NCI-H2196 (cell line): ENCODE measurements around the gene COL11A1.
"Not testable (repeated sequence)": the region's sequence is repeated elsewhere in the genome, so short reads cannot be mapped to it uniquely, and the experiment has no call there.

Source experiments
- DNase-seq: peaks from one replicate; lab custom pipeline; 2025; ENCODE audit not compliant: unreplicated experiment; lab: John Stamatoyannopoulos, UW

Gene COL11A1

DNA sequence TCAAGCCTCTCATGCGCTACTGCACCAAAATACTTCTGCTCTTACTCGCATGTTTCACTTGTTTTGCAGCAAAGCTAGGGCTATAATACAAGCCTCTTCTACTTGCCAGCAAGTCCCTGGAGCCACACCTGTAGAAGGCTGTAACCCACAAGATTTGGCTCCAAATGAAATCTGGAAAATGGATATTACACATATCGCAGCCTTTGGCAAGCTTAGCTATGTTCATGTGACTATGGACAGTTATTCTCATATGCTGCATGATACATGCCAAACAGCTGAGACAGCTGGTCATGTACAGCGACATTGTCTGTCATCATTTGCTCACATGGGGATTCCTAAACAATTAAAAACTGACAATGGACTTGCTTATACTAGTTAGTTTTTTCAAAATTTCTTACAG lies 270.3 kb downstream of the COL11A1 start:
- no peak for DNase-seq

DNA sequence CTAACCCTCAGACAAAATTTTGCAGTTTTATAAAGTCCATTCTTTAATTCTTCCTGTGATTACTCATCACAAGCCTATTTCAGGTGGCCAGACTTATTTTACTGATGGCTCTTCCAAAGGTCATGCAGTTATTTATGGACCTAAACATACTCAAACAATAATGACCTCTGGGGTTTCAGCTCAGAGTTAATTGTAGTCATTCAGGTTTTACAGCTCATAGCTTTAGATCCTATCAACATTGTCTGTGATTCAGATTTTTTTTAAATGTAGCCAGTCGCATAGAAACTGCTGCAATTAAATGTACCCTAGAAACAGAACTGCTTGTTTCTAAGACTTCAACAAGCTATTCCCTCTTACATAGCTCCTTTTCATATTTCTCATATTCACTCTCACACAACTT lies 270.8 kb downstream of the COL11A1 start:
- DNase-seq: no peak

DNA sequence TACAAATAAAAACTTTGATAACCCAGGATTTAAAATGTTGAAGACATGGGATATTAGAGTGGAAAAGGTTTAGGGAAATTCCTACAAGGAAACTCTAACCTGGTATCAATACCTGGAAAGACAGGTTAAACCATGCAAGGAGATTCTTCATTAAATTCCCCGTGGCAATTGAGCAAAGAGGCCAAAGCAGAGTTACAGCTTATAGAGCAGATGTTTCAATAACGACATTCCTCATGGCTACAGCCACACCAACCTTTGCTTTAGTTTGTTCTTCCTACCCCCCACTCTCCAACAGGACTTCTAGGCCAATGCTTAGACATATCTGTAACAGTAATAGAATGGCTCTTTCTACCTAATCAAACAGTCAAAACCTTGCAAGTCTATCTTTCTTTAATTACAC lies 271.3 kb downstream of the COL11A1 start:
- DNase-seq: no peak

DNA sequence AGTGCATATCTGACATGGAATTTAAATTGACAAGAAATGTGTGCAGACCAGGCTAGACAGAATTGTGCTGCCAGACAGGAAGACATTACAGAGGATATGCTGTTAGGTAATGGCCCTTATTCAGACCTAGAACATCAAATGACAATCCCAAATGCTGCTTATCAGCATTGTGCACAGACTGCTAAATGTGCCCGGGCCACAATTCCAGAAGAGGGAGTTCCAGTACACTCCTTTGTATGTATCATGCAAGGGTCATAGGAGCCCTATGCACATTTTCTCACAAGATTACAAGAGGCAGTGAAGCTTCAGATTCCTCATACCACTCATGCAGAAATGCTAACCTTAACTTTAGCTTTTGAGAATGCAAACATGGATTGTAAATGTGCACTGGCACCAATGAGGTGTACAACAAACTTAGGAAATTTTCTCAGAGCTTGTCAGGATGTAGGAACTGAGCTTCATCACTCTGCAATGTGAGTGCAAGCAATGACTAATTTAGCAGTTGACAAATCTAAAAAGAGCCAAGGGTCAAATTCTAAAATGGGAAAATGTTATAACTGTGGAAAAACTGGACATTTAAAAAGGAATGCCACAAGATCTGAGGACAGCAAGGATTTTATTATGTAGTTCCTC lies 273.5 kb downstream of the COL11A1 start:
- no peak for DNase-seq

DNA sequence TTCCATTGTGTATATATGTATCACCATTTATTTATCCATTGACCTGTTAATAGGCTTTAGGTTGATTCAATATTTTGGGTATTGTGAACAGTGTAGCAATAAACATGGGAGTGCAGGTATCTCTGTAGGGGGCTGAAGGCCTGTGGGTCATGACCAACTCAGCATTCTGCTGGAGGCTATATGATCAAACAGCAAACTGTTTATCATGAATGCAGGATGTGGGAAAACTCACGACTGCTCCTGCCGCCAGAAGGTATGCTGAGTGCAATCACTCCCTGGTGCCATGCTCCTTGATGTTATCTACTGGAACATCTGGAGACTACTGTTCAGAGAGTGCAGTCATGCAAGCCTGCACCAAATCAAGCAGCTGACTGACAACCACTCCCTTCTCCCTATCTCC lies 275.2 kb downstream of the COL11A1 start:
- DNase-seq: no peak

DNA sequence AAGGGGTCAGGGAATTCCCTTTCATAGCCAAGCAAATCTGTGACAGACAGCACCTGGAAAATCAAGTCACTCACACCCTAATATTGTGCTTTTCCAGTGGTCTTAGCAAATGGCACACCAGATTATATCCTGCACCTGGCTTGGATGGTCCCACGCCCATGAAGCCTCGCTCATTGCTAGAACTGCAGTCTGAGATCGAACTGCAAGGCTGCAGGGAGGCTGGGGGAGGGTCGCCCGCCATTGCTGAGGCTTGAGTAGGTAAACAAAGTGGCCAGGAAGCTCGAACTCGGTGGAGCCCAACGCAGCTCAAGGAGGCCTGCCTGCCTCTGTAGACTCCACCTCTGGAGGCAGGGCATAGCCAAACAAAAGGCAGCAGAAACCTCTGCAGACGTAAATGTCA lies 281.6 kb downstream of the COL11A1 start:
- not testable (repeated sequence) for DNase-seq
